Measurements from ENCODE around the gene RXRA. TPM values are rescaled to one million over a fixed set of nuclear protein-coding genes. Genes with fewer than 3 reads are reported as not detected.

Gene RXRA
- total RNA-seq, 6 experiments from 2014 or later = 23.2 to 31.9 (median 28.0) TPM

- no peak overlapping the region for H3K4me3 Mint-ChIP-seq
Observed at GRCh38 chr9:134321946-134322741, 4.1 kb upstream of the RXRA start.

GRCh38 chr9:134322781-134323241, 3.4 kb upstream of the RXRA start:
- no peaks in the 10 kb centered on the region for H3K36me3 Mint-ChIP-seq (ENCODE audit: low read depth)
- no peak for TF ChIP-seq CTCF (IDR thresholded peaks at IDR 0.05)
- DNase-seq = no peak
- no peaks in the 10 kb centered on the region for H3K9me3 Mint-ChIP-seq
- H3K4me3 Mint-ChIP-seq = no peak overlapping the region
- peaks cover 27% of the 10 kb centered on the region for H3K4me1 Mint-ChIP-seq (ENCODE audit: low read depth)
- no peak overlapping the region for H3K27ac Mint-ChIP-seq
- peaks cover 3% of the 10 kb centered on the region for H3K27me3 Mint-ChIP-seq (ENCODE audit: insufficient read depth)

More at GRCh38 chr9:134321946-134322741, 4.1 kb upstream of the RXRA start:
- Mint-ChIP-seq H3K36me3 (ENCODE audit: low read depth) (no peaks in the 10 kb centered on the region), H3K27me3 (ENCODE audit: insufficient read depth) (peaks cover 3% of the 10 kb centered on the region), H3K27ac (no peak overlapping the region), H3K4me1 (ENCODE audit: low read depth) (peaks cover 27% of the 10 kb centered on the region), H3K9me3 (no peaks in the 10 kb centered on the region)
- no peak for DNase-seq
- TF ChIP-seq CTCF (IDR thresholded peaks at IDR 0.05) = no peak

GRCh38 chr9:134323741-134324358, 2.4 kb upstream of the RXRA start:
- H3K9me3 Mint-ChIP-seq = no peaks in the 10 kb centered on the region
- no peak for DNase-seq
- TF ChIP-seq CTCF (IDR thresholded peaks at IDR 0.05) = no peak
- H3K36me3 Mint-ChIP-seq (ENCODE audit: low read depth) = no peaks in the 10 kb centered on the region
- peaks cover 3% of the 10 kb centered on the region for H3K27me3 Mint-ChIP-seq (ENCODE audit: insufficient read depth)
- peak overlapping the region; percentile 30 for H3K4me3 Mint-ChIP-seq
- peak overlapping the region; percentile 58 for H3K27ac Mint-ChIP-seq
- H3K4me1 Mint-ChIP-seq (ENCODE audit: low read depth) = peaks cover 27% of the 10 kb centered on the region

GRCh38 chr9:134324359-134325095, 1.7 kb upstream of the RXRA start:
- Mint-ChIP-seq H3K27me3 (ENCODE audit: insufficient read depth) (peaks cover 3% of the 10 kb centered on the region), H3K4me3 (peak overlapping the region; percentile 84), H3K36me3 (ENCODE audit: low read depth) (no peaks in the 10 kb centered on the region), H3K27ac (peak overlapping the region; percentile 58), H3K9me3 (no peaks in the 10 kb centered on the region), H3K4me1 (ENCODE audit: low read depth) (peaks cover 33% of the 10 kb centered on the region)
- no peak for DNase-seq
- no peak for TF ChIP-seq CTCF (IDR thresholded peaks at IDR 0.05)

GRCh38 chr9:134325096-134325812, 1.0 kb upstream of the RXRA start:
- Mint-ChIP-seq H3K9me3 (no peaks in the 10 kb centered on the region), H3K27me3 (ENCODE audit: insufficient read depth) (peaks cover 3% of the 10 kb centered on the region), H3K36me3 (ENCODE audit: low read depth) (no peaks in the 10 kb centered on the region), H3K27ac (peak overlapping the region; percentile 77), H3K4me3 (peak overlapping the region; percentile 84), H3K4me1 (ENCODE audit: low read depth) (peaks cover 40% of the 10 kb centered on the region)
- DNase-seq = peak; percentile 57
- TF ChIP-seq CTCF (IDR thresholded peaks at IDR 0.05) = no peak
